HG02642 (cell line): Measurements from ENCODE around the gene UPK1B.
"Not testable (repeated sequence)": the region's sequence is repeated elsewhere in the genome, so short reads cannot be mapped to it uniquely, and the experiment has no call there.

Experiments used
- ATAC-seq: cut with Tn5 transposase; IDR thresholded peaks from one replicate; pipeline ENCODE4 v1.9.1; 2021; ENCODE audit warnings: mild to moderate bottlenecking; ENCODE audit not compliant: unreplicated experiment, poor library complexity

Gene UPK1B

DNA sequence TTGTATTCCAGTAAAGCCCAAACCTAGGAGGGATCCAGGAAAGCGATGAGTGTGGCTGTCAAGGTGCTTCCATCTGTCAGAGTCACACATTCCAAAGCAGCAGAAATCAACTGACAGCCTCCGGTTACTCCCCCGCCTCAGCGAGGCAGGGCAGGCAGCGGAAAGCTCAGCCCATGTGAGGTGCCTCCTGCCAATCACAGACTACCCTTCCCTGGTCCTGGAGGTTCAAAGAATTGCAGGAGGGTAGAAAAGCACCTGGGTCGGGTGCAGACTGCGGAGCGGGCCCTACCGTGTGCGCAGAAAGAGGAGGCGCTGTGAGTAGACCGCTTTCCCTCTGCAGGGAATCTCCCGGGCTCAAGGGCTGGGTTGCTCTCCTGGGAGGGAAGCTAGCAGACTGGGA, at the start of gene UPK1B:
TSS of gene UPK1B (plus strand) at position 274 of the 400 bp plus-strand sequence. CDS start 13,144 bp downstream, outside the sequence.
- ATAC-seq: no peak

DNA sequence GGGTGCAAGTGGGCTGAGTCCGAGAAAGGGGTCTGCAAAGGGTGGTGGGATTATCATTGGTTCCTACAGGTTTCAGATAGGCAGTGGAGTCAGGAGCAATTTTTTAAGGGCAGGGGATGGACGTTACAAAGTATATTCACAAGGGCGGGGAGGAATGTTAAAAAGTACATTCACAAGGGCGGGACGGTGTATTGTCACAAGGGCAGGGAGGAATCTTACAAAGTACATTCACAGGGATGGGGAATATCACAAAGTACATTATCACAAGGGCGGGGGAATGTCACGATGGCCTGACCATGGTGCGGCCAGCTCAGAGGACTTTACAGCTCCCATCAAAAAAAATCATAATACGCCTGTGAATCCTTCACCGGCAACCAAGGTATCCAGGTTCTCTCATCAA, 48.1 kb upstream of the UPK1B start:
- ATAC-seq: no peak

DNA sequence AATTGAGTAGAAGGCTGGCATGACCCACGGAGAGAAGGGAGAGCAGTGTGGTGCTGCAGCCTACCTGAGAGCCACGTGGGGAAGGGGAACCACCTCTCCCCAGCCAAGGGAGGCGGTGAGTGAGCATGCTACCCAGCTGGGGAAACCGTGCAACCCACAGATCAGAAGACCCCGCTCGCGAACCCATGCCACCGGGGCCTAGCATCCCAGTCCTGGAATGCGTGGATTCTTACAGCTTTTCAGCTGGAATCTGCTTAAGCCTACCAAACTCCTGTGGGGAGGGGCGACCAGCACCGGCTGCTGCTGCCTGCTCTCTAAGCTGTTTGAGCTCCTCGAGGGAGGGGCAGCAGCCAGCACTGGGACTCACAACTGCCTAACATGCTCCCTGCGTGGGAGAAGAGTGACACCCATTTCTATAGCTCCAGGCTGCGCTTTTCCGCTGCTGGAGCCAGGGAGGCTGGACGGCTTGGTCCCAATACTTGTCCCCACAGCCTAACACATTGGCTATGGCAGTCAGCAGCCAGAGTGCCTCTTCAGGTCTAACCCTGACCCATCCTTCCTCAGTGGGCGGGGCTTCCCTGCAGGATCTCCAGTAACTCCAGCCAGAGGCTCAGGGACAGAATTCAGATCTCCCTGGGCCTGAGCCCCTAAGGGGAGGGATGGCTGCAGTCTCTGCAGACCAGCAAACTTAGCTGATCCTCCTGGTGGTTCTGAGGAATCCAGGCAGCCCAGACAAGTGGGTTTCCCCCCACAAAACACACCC, 47.5 kb upstream of the UPK1B start:
- ATAC-seq: no peak

DNA sequence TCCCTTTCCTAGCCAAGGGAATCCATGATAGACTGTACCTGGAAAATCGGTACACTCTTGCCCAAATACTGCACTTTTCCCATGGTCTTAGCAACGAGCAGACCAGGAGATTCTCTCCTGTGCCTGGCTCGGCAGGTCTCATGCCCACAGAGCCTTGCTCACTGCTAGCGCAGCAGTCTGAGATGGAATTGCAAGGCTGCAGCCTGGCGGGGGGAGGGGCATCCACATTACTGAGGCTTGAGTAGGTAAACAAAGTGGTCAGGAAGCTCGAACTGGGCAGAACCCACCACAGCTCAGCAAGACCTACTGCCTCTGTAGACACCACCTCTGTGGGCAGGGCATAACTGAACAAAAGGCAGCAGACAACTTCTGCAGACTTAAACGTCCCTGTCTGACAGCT, 43.1 kb upstream of the UPK1B start:
- not testable (repeated sequence) for ATAC-seq

DNA sequence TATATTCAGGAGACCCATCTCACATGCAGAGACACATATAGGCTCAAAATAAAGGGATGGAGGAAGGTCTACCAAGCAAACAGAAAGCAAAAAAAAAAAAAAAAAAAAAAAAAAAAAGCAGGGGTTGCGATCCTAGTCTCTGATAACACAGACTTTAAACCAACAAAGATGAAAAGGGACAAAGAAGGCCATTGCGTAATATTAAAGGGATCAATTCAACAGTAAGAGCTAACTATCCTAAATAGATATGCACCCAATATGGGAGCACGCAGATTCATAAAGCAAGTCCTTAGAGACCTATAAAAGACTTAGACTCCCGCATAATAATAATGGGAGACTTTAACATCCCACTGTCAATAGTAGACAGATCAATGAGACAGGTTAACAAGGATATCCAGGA, 41.1 kb upstream of the UPK1B start:
- not testable (repeated sequence) for ATAC-seq

DNA sequence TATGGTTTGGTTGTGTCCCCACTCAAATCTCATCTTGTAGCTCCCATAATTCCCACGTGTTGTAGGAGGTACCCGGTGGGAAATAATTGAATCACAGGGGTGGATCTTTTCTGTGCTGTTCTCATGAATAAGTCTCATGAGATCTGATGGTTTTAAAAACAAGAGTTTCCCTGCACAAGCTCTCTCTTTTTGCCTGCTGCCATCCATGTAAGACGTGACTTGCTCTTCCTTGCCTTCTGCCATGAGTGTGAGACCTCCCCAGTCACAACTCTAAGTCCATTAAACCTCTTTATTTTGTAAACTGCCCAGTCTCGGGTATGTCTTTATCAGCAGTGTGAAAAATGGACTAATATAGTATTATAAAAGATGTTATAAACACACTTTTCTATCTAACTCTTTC, 34.0 kb upstream of the UPK1B start:
- not testable (repeated sequence) for ATAC-seq

DNA sequence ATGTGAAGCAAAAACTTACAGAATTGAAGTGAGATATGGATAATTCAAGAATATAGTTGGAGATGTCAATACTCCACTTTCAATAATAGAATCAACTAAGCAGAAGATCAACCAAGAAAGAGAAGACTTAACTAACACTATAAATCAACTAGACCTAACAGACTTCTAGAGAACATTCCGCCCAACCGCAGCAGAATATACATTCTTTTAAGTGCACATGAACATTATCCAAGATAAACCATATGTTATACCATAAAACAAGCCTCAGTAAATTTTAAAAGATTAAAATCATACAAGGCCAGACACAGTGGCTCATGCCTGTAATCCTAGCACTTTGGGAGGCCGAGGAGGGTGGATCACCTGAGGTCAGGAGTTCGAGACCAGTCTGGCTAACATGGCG, 32.9 kb upstream of the UPK1B start:
- no peak for ATAC-seq

DNA sequence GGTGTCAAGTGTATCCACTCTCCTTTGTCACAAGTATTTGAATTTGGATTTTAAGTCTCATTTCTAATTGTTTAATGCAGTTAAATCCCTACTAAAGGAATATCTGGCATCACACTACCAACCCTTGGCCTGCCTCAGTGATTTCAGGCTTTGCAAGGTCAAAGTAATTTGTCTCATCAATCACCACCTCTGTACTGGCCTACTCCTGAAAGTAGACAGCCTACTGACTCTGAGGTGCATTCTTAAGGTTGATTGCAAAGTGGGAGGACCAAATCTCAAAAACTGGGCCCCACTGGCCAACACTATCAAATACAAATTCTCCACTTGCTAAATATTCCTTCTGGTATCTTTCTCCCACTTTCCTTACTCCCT, 28.3 kb upstream of the UPK1B start:
- ATAC-seq: peak; percentile 26

DNA sequence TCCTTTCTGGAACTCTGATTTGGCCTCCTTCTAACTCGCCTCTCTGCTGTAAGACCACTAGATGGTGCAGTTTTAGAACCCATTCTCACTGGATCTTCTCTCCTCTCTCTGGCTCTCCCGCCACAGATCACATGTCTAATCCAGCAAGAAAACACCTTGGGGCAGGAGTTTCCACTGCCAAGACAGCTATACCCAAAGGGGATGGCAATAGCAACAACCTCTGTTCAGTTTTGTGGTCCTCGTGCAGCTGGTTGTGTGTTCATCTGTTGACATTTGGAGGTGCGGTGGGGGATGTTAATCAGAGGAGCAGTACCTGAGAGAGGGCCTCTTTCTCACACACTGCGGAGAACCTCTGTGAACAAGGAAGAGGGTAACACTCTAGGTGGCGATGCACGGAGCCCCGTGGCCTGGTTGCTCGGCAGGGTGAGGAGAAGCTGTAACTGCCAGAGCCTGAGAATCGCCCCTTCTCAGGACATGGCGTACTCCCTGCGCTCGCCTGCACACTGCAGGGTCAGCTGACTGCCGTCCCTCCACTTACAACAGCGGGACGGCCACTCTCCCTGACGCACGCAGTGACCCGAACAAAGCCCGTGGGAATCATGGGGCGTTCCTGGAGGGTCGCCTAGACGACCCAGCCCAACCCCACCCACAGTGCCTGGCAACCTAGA, 27.8 kb upstream of the UPK1B start, which contains the start of gene TEX55:
TSS of gene TEX55 (plus strand) at position 666 of the 668 bp plus-strand sequence. CDS start 25 bp downstream, outside the sequence.
- peak; percentile 58 for ATAC-seq

DNA sequence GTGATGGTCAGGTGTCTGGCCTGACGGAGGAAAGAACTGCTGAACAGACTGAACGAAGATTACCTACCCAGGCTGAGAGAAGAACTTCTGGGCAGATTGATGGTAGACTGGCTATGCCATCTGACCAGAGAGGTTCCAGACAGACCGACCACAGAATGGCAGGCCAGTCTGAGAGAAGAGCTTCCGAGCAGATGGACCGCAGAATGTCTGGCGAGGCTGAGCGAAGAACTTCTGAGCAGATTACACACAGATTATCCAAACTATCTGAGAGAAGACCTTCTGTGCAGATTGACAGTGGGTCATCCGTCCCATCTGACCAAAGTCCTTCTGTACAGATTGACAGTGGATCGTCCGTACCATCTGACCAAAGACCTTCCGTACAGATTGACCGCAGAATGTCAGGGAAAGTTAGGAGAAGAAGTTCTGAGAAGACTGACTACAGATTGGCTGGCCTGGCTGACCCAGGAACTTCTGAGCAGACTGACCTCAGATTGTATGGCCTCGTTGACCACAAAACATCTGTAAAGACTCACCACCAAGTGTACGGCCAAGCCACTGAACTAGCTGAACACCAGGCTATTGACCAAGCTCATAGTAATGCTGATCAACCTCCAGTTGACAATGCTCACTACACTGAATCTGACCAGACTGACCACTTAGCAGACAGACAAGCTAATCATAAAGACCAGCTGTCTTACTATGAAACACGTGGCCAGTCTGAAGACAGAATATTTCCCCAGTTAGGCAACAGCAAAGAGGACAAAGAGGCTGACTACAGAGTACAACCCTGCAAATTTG, 26.6 kb upstream of the UPK1B start:
- ATAC-seq: no peak

DNA sequence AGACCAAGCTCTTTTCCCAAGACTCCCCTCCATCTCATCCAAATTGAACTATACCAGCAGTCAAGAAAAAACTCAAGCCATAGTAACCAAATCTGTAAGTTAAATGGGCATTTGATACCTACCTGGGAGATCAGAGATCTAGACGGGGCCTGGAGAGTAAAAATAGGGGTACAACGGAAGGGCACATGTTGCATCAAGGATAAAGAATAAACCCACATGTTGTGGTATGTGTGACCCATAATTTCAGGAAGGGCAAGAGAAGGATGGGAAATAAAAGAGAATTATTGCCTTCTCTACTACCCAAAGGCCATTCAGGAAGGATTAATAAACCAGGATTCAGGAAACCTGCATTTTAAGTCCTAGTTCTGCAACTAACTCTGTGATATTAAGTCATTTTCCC, 25.9 kb upstream of the UPK1B start:
- ATAC-seq: no peak

DNA sequence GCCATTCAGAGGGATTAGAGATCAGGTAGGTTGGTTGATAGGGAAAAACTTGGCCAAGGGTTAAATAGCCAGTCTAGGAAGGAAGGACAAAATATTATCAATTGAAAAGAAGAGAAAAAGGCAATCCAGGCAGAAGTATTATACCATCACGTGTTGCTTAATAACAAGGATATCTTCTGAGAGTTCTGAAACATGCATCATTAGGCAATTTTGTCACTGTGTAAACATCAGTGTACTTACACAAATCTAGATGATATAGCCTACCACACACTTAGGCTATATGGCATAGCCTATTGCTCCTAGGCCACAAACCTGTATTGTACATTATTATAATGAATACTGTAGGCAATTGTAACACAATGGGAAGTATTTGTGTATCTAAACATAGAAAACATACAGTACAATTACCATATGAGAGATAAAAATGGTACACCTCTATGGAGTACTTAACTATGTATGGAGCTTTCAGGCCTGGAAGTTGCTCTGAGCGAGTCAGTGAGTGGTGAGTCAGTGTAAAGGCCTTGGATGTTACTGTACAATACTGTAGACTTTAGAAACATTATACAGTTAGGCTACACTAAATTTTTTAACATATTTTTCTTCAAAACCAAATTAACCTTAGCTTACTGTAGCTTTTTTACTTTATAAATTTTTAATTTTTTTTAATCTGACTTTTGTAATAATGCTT, 24.8 kb upstream of the UPK1B start:
- ATAC-seq: no peak

DNA sequence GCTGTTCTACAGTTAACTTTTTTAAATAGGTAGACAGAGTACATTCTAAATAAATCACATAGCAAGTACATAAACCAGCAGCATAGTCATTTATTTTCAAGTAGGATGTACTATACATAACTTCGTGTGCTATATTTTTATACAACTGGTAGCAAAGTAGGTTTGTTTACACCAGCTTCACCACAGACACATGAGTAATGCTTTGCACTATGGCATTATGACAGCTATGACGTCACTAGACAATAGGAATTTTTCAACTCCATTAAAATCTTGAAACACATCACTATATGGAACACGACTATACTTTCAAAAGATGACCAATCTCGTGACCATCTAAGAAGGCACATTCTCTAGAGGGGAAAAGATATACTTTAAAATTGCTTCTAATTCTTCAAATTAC, 23.9 kb upstream of the UPK1B start:
- ATAC-seq: no peak

DNA sequence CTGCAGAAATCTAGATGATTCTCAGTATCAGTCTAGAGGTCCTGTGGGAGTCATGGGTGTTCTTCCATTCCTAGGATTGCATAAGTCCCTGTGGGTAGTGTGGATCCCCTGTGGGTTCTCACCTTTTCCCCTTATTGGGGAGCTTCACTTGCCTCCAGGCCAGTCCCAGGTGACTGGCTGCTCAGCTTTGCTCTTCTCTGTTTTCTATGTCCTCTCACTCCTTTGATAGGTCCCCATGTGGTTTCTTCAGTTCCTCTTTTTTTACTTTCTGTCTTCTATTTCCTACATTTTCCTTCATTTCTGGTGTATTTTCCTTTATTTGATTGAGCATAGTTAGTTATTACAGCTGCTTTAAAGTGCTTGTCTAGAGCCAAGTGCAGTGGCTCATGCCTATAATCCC, 16.5 kb upstream of the UPK1B start:
- ATAC-seq: no peak

DNA sequence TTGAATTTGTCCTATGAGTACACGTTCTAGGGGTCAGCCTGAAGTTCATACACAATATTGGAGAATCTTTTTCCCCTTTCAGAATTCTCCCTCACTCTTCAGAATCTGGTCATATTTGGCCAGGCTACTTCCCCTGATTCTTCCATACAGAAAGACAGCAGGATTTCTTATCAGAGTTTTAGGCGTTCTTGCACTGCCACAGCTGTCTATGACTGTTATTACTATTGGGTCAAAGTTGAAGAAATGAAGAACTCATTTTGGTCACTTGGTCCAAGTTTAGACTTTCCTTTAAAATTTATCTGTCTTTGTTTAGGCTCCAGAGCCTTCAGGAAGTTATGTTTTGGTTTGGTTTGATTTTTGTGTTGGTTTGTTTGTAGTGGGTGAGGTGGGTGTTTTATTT, 15.4 kb upstream of the UPK1B start:
- ATAC-seq: no peak

DNA sequence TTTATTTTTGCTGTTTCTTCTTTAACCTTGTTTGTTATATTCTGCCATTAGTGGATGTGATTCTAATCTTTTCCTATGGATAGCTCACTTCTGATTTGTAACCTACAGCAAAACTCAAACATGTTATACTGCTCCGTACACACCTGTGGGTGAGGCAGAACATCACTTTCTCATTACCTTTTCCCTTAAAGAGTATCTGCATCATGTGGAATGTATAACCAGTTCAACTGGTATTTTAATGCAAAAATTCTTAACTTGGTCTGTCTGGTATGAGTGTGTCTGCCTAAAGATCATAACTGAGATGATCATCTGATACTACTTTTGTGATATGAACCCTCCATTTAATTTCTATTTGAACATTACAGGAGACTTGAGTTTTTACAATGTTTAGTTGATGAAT, 13.0 kb upstream of the UPK1B start:
- no peak for ATAC-seq

DNA sequence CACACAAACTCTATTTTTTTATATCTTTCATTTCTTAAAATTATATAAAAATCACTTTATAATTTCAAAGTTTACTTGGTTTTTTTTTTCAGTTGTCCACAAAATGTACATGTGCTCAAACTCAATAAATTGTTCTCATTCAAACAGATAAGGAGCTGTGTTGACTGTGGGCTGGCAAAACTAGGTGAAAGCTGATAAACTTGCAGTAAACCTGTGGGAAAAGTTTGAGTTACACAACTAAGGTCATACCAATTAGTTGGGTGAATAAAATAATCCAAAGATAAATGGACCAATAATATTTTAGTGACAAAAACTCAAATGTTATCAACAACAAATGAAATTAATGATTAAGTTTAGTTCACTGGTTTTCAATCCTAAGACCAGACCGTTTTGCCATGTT, 12.6 kb upstream of the UPK1B start:
- no peak for ATAC-seq

DNA sequence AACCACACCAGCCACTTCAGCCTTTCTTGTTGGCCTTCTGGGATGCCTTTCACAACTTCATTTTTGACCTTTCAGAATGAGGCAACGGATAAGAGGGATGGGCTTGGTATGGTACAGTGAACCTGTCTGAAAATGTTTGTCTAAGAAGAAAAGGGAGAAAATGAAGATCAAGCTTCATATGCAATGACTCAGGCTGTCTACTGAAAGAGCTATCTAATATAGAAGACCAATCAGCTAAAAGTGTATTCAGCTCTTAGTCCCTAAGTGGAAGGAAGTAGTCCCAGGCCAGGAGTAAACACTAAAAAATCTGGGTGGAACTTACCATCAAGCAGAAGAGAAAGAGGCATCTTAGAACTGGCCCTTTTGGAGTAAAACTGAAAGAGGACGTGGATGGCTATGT, 12.2 kb upstream of the UPK1B start:
- no peak for ATAC-seq

DNA sequence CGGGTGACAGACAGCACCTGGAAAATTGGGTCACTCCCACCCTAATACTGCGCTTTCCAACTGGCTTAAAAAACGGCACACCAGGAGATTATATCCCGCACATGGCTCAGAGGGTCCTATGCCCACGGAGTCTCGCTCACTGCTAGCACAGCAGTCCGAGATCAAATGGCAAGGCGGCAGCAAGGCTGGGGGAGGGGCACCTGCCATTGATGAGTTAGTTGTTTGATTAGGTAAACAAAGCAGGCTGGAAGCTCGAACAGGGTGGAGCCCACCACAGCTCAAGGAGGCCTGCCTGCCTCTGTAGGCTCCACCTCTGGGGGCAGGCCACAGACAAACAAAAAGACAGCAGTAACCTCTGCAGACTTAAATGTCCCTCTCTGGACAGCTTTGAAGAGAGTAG, 8.7 kb upstream of the UPK1B start:
- not testable (repeated sequence) for ATAC-seq

DNA sequence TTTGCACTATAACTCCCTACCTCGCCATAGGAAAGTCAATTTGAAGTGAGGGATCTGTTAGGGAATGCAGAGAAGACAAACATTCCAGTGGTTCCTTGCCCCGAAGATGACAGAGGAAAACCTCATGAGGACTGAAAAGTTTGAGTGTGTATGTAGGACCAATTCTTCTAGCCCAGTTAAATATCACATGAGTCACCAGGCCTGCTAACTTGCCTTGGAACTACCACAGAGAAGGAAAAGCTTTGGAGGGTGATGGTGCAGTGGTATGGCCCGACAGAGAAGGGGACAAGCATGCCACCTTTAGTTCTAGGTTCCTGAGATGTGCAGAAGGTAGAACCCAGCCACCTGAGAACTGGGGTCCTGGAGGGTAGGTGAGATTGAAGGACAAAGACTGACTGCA, 2.6 kb upstream of the UPK1B start:
- ATAC-seq: no peak
